ENCODE measurements around the gene SEMA3C.

SEMA3C gene

DNA sequence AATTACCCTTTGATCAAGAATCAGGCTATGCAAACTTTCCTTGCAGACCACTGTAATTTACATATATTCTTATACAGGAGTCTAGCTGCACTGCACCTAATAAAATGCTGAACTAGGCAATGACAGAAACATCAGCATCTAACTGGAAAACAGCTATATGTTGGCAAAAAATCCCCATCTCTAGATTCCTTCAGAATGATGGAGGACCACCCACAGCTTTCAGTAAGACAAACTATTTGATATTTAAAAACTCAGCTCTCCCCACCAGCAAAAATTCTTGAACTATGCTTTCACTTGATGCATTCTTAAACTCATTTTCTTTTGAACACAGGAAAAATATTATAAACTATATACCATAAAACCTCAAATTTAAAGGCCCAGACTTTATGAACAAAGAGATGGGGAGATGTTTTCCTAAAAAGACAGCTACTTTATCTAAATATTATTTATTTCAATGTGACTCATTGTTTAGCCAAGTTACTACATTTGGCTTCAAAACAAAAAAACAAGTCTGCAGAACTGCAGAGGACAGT, 77.4 kb downstream of the SEMA3C start:
- Histone ChIP-seq H3K36me3 (ENCODE audit: control insufficient read depth, low read depth, low read length) (no peaks in the 10 kb centered on the region), H3K27me3 (ENCODE audit: control insufficient read depth, insufficient read depth, low read length) (no peaks in the 10 kb centered on the region), H3K4me3 (ENCODE audit: low read length) (no peak overlapping the region), H3K9me3 (ENCODE audit: control insufficient read depth, low read depth, low read length) (no peaks in the 10 kb centered on the region), H3K27ac (ENCODE audit: low read length) (no peak overlapping the region), H3K4me1 (ENCODE audit: control insufficient read depth, low read depth, low read length) (peaks cover 17% of the 10 kb centered on the region), H3K9ac (ENCODE audit: low read length) (no peak overlapping the region)

DNA sequence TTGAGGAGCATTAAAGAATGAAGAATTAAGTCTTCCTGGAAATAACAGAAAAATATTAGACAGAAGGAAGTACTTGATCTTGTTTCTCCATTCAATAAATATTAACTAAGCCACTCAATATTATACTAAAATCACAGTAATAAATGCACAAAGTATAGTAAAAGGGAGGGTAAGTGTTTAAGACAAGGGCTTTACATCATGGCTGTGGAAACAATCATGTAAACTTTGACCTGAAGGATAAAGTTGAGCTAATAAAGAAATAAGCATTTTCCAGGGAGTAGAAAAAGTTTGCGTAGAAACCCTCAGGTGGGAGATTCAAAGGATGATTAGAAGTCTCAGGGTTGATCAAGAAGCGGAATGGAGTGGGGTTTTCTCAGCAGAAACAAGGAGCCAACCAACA, 78.2 kb downstream of the SEMA3C start:
- H3K4me3 ChIP-seq (ENCODE audit: low read length), result no peak overlapping the region
- H3K9ac ChIP-seq (ENCODE audit: low read length), result no peak overlapping the region
- no peaks in the 10 kb centered on the region for H3K9me3 ChIP-seq (ENCODE audit: control insufficient read depth, low read depth, low read length)
- no peaks in the 10 kb centered on the region for H3K27me3 ChIP-seq (ENCODE audit: control insufficient read depth, insufficient read depth, low read length)
- no peak overlapping the region for H3K27ac ChIP-seq (ENCODE audit: low read length)
- H3K4me1 ChIP-seq (ENCODE audit: control insufficient read depth, low read depth, low read length), result peaks cover 17% of the 10 kb centered on the region
- no peaks in the 10 kb centered on the region for H3K36me3 ChIP-seq (ENCODE audit: control insufficient read depth, low read depth, low read length)

DNA sequence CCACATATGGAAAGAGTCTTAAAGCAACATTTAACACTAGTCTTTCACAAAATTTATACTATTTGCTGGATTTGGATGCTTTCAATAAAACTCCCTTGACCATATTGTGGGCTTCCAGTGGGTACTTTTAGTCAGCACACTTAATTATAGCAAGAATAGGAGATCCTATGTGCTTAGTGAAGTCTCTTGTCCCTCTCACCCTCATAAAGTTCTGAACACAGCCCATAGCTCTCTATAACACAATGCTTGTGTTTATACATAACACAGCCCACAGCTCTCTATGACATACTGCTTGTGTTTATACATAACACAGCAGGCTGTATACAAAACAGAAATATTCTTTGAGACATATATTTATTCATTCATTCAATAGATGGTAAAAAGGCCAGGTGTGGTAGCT, 79.0 kb downstream of the SEMA3C start:
- Histone ChIP-seq H3K36me3 (ENCODE audit: control insufficient read depth, low read depth, low read length) (no peaks in the 10 kb centered on the region), H3K4me1 (ENCODE audit: control insufficient read depth, low read depth, low read length) (peaks cover 17% of the 10 kb centered on the region), H3K4me3 (ENCODE audit: low read length) (no peak overlapping the region), H3K27ac (ENCODE audit: low read length) (no peak overlapping the region), H3K9me3 (ENCODE audit: control insufficient read depth, low read depth, low read length) (no peaks in the 10 kb centered on the region), H3K27me3 (ENCODE audit: control insufficient read depth, insufficient read depth, low read length) (no peaks in the 10 kb centered on the region), H3K9ac (ENCODE audit: low read length) (no peak overlapping the region)

GRCh38 chr7:80838643-80839042, 80.2 kb downstream of the SEMA3C start:
- Histone ChIP-seq H3K4me1 (ENCODE audit: control insufficient read depth, low read depth, low read length) (peaks cover 17% of the 10 kb centered on the region), H3K9ac (ENCODE audit: low read length) (no peak overlapping the region)

DNA sequence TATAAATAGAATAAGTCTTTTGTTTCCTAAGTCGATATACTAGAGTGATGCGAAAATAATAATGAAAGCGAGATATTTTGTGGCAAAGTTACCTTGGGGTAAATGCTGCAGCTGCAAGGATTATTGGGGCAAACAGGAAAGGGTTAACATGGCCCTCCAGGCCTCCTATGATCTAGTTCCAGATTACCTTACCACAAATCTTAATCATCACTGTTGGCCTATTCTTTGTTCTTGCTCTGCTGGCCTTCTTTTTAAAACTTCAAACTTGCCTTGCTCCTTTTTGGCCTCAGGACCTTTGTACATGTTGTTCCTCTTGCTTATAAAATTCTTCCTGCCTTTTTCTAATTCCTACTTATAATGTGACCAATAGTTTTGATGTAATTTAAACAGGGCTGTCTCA, 81.5 kb downstream of the SEMA3C start:
- H3K4me3 ChIP-seq (ENCODE audit: low read length), result no peak overlapping the region
- H3K9me3 ChIP-seq (ENCODE audit: control insufficient read depth, low read depth, low read length), result no peaks in the 10 kb centered on the region
- no peaks in the 10 kb centered on the region for H3K27me3 ChIP-seq (ENCODE audit: control insufficient read depth, insufficient read depth, low read length)
- no peaks in the 10 kb centered on the region for H3K36me3 ChIP-seq (ENCODE audit: control insufficient read depth, low read depth, low read length)
- H3K27ac ChIP-seq (ENCODE audit: low read length), result no peak overlapping the region
- peaks cover 13% of the 10 kb centered on the region for H3K4me1 ChIP-seq (ENCODE audit: control insufficient read depth, low read depth, low read length)
- no peak overlapping the region for H3K9ac ChIP-seq (ENCODE audit: low read length)

More at GRCh38 chr7:80838643-80839042, 80.2 kb downstream of the SEMA3C start:
- Histone ChIP-seq H3K4me3 (ENCODE audit: low read length) (no peak overlapping the region), H3K27me3 (ENCODE audit: control insufficient read depth, insufficient read depth, low read length) (no peaks in the 10 kb centered on the region), H3K27ac (ENCODE audit: low read length) (no peak overlapping the region), H3K36me3 (ENCODE audit: control insufficient read depth, low read depth, low read length) (no peaks in the 10 kb centered on the region), H3K9me3 (ENCODE audit: control insufficient read depth, low read depth, low read length) (no peaks in the 10 kb centered on the region)

DNA sequence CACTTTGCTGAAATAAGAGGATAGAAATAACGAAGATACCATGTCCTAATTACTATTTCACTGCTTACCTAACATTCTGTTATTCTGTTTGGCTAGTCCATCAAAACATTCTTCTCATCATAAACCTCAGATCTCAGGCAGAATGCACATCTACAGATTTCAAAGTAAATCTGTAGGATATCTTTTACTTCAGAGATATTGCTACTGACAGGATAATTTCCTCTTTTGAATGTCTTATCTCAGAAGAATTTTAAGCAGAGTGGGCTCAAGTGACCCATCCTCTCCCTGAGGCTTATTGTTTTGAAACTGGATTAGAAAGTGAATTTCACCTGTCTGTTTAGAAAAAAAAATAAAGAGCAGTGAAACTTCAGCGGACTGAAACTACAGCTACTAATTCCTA, 83.6 kb downstream of the SEMA3C start:
- Histone ChIP-seq H3K36me3 (ENCODE audit: control insufficient read depth, low read depth, low read length) (no peaks in the 10 kb centered on the region), H3K9me3 (ENCODE audit: control insufficient read depth, low read depth, low read length) (no peaks in the 10 kb centered on the region), H3K27ac (ENCODE audit: low read length) (no peak overlapping the region), H3K27me3 (ENCODE audit: control insufficient read depth, insufficient read depth, low read length) (no peaks in the 10 kb centered on the region), H3K9ac (ENCODE audit: low read length) (no peak overlapping the region), H3K4me3 (ENCODE audit: low read length) (no peak overlapping the region), H3K4me1 (ENCODE audit: control insufficient read depth, low read depth, low read length) (no peaks in the 10 kb centered on the region)

DNA sequence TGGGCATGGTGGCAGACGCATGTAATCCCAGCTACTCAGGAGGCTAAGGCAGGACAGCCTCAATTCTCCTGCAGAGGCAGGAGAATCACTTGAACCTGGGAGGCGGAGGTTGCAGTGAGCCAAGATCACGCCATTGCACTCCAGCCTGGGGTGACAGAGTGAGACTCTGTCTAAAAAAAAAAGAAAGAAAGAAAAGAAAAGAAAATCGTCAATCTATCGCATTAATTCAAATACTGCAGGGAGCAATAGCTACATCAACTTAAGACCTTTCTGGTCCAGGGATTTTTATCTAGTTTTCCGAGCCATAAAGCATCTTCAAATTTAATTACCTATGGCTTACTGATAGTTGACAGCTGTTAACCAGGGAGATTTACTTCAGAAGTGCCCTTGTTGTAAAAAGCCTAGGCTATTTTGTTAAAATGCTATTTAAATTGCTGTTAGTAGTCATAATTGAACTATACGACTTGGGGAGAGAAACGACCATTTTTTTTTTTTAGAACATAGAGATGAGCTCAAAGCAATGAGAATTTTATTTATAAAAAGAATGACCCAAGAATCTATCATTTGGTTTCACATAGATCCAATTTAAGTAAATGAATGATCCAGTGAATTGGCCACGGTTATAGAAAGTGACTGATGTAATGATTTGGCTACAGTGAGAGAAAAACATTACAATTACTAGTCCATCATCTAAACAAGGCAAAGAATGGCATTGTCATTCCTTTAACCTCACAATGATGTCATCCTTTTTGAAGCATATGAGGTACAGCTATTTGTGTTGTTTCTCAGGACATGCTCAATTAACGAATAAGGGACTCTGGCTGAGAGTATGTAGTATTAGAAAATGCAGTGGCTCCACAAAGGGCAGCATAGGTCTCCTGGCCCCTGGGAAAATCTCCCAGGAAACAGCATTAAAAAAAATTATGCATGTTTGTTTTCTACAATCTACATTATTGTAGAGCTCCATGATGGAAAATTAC, 85.3 kb downstream of the SEMA3C start:
- no peaks in the 10 kb centered on the region for H3K4me1 ChIP-seq (ENCODE audit: control insufficient read depth, low read depth, low read length)
- H3K36me3 ChIP-seq (ENCODE audit: control insufficient read depth, low read depth, low read length), result no peaks in the 10 kb centered on the region
- H3K4me3 ChIP-seq (ENCODE audit: low read length), result no peak overlapping the region
- no peak overlapping the region for H3K9ac ChIP-seq (ENCODE audit: low read length)
- H3K27ac ChIP-seq (ENCODE audit: low read length), result no peak overlapping the region
- no peaks in the 10 kb centered on the region for H3K27me3 ChIP-seq (ENCODE audit: control insufficient read depth, insufficient read depth, low read length)
- H3K9me3 ChIP-seq (ENCODE audit: control insufficient read depth, low read depth, low read length), result no peaks in the 10 kb centered on the region

- Histone ChIP-seq H3K36me3 (ENCODE audit: control insufficient read depth, low read depth, low read length) (no peaks in the 10 kb centered on the region), H3K27ac (ENCODE audit: low read length) (no peak overlapping the region), H3K27me3 (ENCODE audit: control insufficient read depth, insufficient read depth, low read length) (no peaks in the 10 kb centered on the region), H3K9me3 (ENCODE audit: control insufficient read depth, low read depth, low read length) (no peaks in the 10 kb centered on the region), H3K4me3 (ENCODE audit: low read length) (no peak overlapping the region), H3K4me1 (ENCODE audit: control insufficient read depth, low read depth, low read length) (no peaks in the 10 kb centered on the region), H3K9ac (ENCODE audit: low read length) (no peak overlapping the region)
These were observed 86.8 kb downstream of the SEMA3C start for GRCh38 chr7:80832006-80832405.

DNA sequence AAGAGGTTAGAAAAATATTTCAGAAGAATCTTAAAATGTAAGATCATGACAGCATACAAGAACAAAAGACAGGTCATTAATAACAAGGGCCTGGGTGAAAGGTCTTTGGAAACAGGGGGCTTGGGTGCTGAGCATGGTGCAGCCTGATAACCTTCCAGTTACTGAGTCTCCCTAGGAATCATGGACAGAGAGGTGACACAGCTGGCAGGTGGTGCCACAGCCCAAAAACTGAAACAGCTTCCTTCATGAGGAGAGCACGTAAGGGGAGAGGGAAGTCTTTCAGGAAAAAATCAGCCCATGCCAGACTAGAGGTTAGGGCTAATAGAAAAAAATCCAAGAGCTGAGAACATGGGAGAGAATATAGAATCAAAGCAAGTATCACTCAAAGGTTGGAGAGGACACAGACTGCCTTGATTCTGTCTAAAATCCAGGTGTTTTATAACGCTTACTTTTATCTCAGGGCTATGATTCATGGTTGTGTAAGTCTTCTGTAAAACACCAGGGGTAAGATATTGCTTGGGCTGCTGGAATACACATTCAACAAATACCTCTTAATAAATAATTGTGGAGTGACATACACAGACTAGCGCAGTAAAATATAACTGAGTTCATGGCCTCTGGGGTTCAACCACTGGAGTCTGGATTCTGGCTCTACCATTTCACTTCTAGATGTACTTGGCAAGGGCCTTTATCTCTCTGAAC, 88.1 kb downstream of the SEMA3C start:
- H3K4me3 ChIP-seq (ENCODE audit: low read length), result no peak overlapping the region
- no peak overlapping the region for H3K9ac ChIP-seq (ENCODE audit: low read length)
- no peaks in the 10 kb centered on the region for H3K36me3 ChIP-seq (ENCODE audit: control insufficient read depth, low read depth, low read length)
- H3K4me1 ChIP-seq (ENCODE audit: control insufficient read depth, low read depth, low read length), result no peaks in the 10 kb centered on the region
- no peak overlapping the region for H3K27ac ChIP-seq (ENCODE audit: low read length)
- no peaks in the 10 kb centered on the region for H3K27me3 ChIP-seq (ENCODE audit: control insufficient read depth, insufficient read depth, low read length)
- H3K9me3 ChIP-seq (ENCODE audit: control insufficient read depth, low read depth, low read length), result no peaks in the 10 kb centered on the region

DNA sequence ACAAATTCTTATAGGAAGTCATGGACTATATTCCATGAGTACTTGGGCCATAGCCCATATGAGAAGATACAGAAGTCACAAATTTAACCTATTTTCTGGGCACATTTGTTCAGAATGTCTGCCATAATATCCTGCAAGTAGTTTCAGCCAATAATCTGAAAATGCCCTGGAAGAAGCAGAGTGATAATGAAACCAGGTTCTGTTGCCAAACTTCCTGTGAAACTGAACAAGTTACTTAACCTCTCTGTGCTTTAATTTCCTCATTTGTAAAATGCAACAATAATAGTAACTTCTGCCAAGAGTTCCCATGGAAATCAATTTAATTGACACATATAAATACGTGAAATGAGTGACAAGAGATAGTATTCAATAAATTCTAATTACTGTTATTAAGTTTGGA, 88.8 kb downstream of the SEMA3C start:
- H3K27ac ChIP-seq (ENCODE audit: low read length), result no peak overlapping the region
- H3K36me3 ChIP-seq (ENCODE audit: control insufficient read depth, low read depth, low read length), result no peaks in the 10 kb centered on the region
- H3K27me3 ChIP-seq (ENCODE audit: control insufficient read depth, insufficient read depth, low read length), result no peaks in the 10 kb centered on the region
- no peak overlapping the region for H3K9ac ChIP-seq (ENCODE audit: low read length)
- no peaks in the 10 kb centered on the region for H3K4me1 ChIP-seq (ENCODE audit: control insufficient read depth, low read depth, low read length)
- no peak overlapping the region for H3K4me3 ChIP-seq (ENCODE audit: low read length)
- H3K9me3 ChIP-seq (ENCODE audit: control insufficient read depth, low read depth, low read length), result no peaks in the 10 kb centered on the region

GRCh38 chr7:80829527-80829926, 89.3 kb downstream of the SEMA3C start:
- H3K9me3 ChIP-seq (ENCODE audit: control insufficient read depth, low read depth, low read length), result no peaks in the 10 kb centered on the region
- no peak overlapping the region for H3K4me3 ChIP-seq (ENCODE audit: low read length)
- no peaks in the 10 kb centered on the region for H3K36me3 ChIP-seq (ENCODE audit: control insufficient read depth, low read depth, low read length)
- H3K27me3 ChIP-seq (ENCODE audit: control insufficient read depth, insufficient read depth, low read length), result no peaks in the 10 kb centered on the region
- H3K4me1 ChIP-seq (ENCODE audit: control insufficient read depth, low read depth, low read length), result no peaks in the 10 kb centered on the region
- H3K9ac ChIP-seq (ENCODE audit: low read length), result no peak overlapping the region
- H3K27ac ChIP-seq (ENCODE audit: low read length), result no peak overlapping the region

All from iPS-18a (cell line).